HepG2 (cell line): ENCODE data around the gene C6orf15. TPM values are rescaled to one million over a fixed set of nuclear protein-coding genes. Genes with fewer than 3 reads are reported as not detected.

Experiments used
- ATAC-seq: fragments of 200-7000 bp; cut with Tn5 transposase; 3 replicates; pipeline ENCODE4 v1.9.1; 2020; ENCODE audit warnings: mild to moderate bottlenecking, moderate library complexity
- BruUV-seq: library from RNA; stranded (reverse); fragments of 400-500 nt; replicated peaks from 2 replicates; lab custom pipeline; 2021; lab: Mats Ljungman, UMichigan
- CTCF ChIA-PET: fragments of 300-600 bp; formaldehyde crosslinking; extraction: SDS; loops from one replicate; lab custom pipeline; 2021; ENCODE audit warnings: low total read pairs, inconsistent platforms, low intra/inter-chr PET ratio; lab: Yijun Ruan, JAX
- POLR2A ChIA-PET: fragments of 350-600 bp; sonication (Branson Sonifier 250); formaldehyde crosslinking; loops from one replicate; lab custom pipeline; 2020; ENCODE audit warnings: antibody characterized with exemption, inconsistent platforms; lab: Yijun Ruan, JAX
- DNase-seq: peaks from one replicate; pipeline ENCODE4 v3.0.0-alpha.2; 2015; ENCODE audit warnings: low spot score
- FAIRE-seq: peaks from 3 replicates; lab custom pipeline; 2011; peaks lifted over from hg19 to GRCh38; lab: Jason Lieb, UNC
- H2AFZ ChIP-seq: one replicate; pipeline ENCODE4 v1.6.1; 2011; ENCODE audit warnings: low read length, inconsistent platforms
- H3K27ac ChIP-seq: fragments of 300-600 bp; 3 replicates; pipeline ENCODE4 v1.8.0; 2011; ENCODE audit warnings: mixed run types, mild to moderate bottlenecking, mixed read lengths, low read length, inconsistent platforms; ENCODE audit not compliant: insufficient read depth; ENCODE audit errors: extremely low read length
- H3K27me3 ChIP-seq, 2 experiments: fragments of 200-600 bp in 1 of 2; 2 replicates in 1 of 2; 3 replicates in 1 of 2; pipeline versions ENCODE4 v1.6.0 to v1.8.0; 2011; ENCODE audit warnings: low read length in 2 of 2, mild to moderate bottlenecking in 2 of 2, moderate library complexity in 2 of 2, inconsistent platforms in 1 of 2; ENCODE audit not compliant: insufficient read depth in 2 of 2, control insufficient read depth in 1 of 2
- H3K36me3 ChIP-seq, 2 experiments: fragments of 200-600 bp in 1 of 2; replicated peaks in 1 of 2; 2 replicates in 1 of 2; 3 replicates in 1 of 2; pipeline versions ENCODE4 v1.5.1 to v1.8.0; 2011; ENCODE audit warnings: low read length in 2 of 2, inconsistent platforms in 1 of 2; ENCODE audit not compliant: insufficient read depth in 2 of 2, control insufficient read depth in 1 of 2
- H3K4me1 ChIP-seq: 2 replicates; pipeline ENCODE4 v1.5.1; 2012; ENCODE audit warnings: low read length, inconsistent platforms; ENCODE audit not compliant: insufficient read depth
- H3K4me2 ChIP-seq: 2 replicates; pipeline ENCODE4 v1.6.0; 2011; ENCODE audit warnings: low read depth, low read length, inconsistent platforms
- H3K4me3 ChIP-seq, 3 experiments: fragments of 200-600 bp in 1 of 3; sonication (generic), shearing (Covaris generic) in 1 of 3; replicated peaks in 1 of 3; 2 replicates each; pipeline ENCODE4 v1.5.1; 2011 to 2016; ENCODE audit warnings: low read length in 3 of 3, inconsistent platforms in 2 of 3, low read depth in 2 of 3, mild to moderate bottlenecking in 2 of 3, control low read depth in 1 of 3, mixed read lengths in 1 of 3; ENCODE audit not compliant: insufficient read depth in 1 of 3
- H3K79me2 ChIP-seq: one replicate; pipeline ENCODE4 v1.6.1; 2011; ENCODE audit warnings: low read length, inconsistent platforms; ENCODE audit not compliant: insufficient read depth
- H3K9ac ChIP-seq: 2 replicates; pipeline ENCODE4 v1.6.0; 2011; ENCODE audit warnings: mild to moderate bottlenecking, low read depth, low read length, inconsistent platforms; ENCODE audit not compliant: insufficient read depth
- H3K9me3 ChIP-seq: 2 replicates; pipeline ENCODE4 v1.5.1; 2012; ENCODE audit warnings: mild to moderate bottlenecking, low read length
- H4K20me1 ChIP-seq: 2 replicates; pipeline ENCODE4 v1.6.0; 2011; ENCODE audit warnings: inconsistent platforms, mild to moderate bottlenecking, low read length, moderate library complexity; ENCODE audit not compliant: insufficient read depth
- ARID2 ChIP-seq: sonication (generic); formaldehyde crosslinking; IDR thresholded peaks from 2 replicates; pipeline ENCODE4 v1.8.1; 2022; ENCODE audit warnings: mild to moderate bottlenecking, missing genetic modification reagents, borderline replicate concordance
- ETV6 ChIP-seq: sonication (generic); formaldehyde crosslinking; conservative IDR thresholded peaks from 2 replicates; pipeline ENCODE4 v1.4.0; 2020; ENCODE audit warnings: missing genetic modification reagents
- GMEB2 ChIP-seq: IDR thresholded peaks from 2 replicates; pipeline ENCODE4 v1.6.1; 2016; ENCODE audit warnings: missing biosample characterization, missing genetic modification reagents, low read depth
- HOXA3 ChIP-seq: sonication (generic); formaldehyde crosslinking; IDR thresholded peaks from 2 replicates; pipeline ENCODE4 v1.5.0; 2020; ENCODE audit warnings: missing genetic modification reagents
- ISX ChIP-seq: sonication (generic); formaldehyde crosslinking; conservative IDR thresholded peaks from 2 replicates; pipeline ENCODE4 v1.5.0; 2020; ENCODE audit warnings: missing genetic modification reagents
- KMT2B ChIP-seq: IDR thresholded peaks from 2 replicates; pipeline ENCODE4 v1.6.1; 2016; ENCODE audit warnings: missing genetic modification reagents, missing compliant biosample characterization
- MEIS1 ChIP-seq: sonication (generic); formaldehyde crosslinking; IDR thresholded peaks from 2 replicates; pipeline ENCODE4 v1.9.0; 2021; ENCODE audit warnings: mild to moderate bottlenecking, missing genetic modification reagents, moderate library complexity, borderline replicate concordance
- NKX3-1 ChIP-seq: sonication (generic); formaldehyde crosslinking; IDR thresholded peaks from 2 replicates; pipeline ENCODE4 v1.5.0; 2020; ENCODE audit warnings: missing genetic modification reagents
- SAFB2 ChIP-seq: sonication (generic); formaldehyde crosslinking; IDR thresholded peaks from 2 replicates; pipeline ENCODE4 v1.5.1; 2020; ENCODE audit warnings: missing genetic modification reagents, low read depth, mild to moderate bottlenecking, borderline replicate concordance
- SAP130 ChIP-seq: IDR thresholded peaks from 2 replicates; pipeline ENCODE4 v1.6.1; 2016; ENCODE audit warnings: low read depth
- SKI ChIP-seq: fragments of 450-650 bp; IDR thresholded peaks from one replicate; pipeline ENCODE4 v1.6.1; 2018; ENCODE audit warnings: mild to moderate bottlenecking; ENCODE audit not compliant: partially characterized antibody
- THAP11 ChIP-seq: IDR thresholded peaks from 2 replicates; pipeline ENCODE4 v1.6.1; 2016; ENCODE audit warnings: missing biosample characterization, missing genetic modification reagents
- ZBTB20 ChIP-seq: sonication (generic); formaldehyde crosslinking; IDR thresholded peaks from 2 replicates; pipeline ENCODE4 v1.8.1; 2023; ENCODE audit warnings: missing genetic modification reagents, low read depth, mild to moderate bottlenecking, borderline replicate concordance
- ZC3H4 ChIP-seq: sonication (generic); formaldehyde crosslinking; IDR thresholded peaks from 2 replicates; pipeline ENCODE4 v1.4.0; 2020; ENCODE audit warnings: missing genetic modification reagents, borderline replicate concordance
- ZNF207 ChIP-seq: fragments of 450-650 bp; IDR thresholded peaks from 2 replicates; pipeline ENCODE4 v1.6.1; 2016; ENCODE audit warnings: antibody characterized with exemption, borderline replicate concordance
- ZNF292 ChIP-seq: sonication (generic); formaldehyde crosslinking; IDR thresholded peaks from 2 replicates; pipeline ENCODE4 v1.8.1; 2022; ENCODE audit warnings: mild to moderate bottlenecking, low read depth, missing genetic modification reagents, borderline replicate concordance
- WGBS: methylation state at CpG from one replicate; pipeline ENCODE4 v1.1.6; 2017; ENCODE audit warnings: low lambda C conversion rate; 5-methylcytosine and 5-hydroxymethylcytosine counted together
- in situ Hi-C: cut with HindIII; loops from 2 replicates; pipeline ENCODE4 v1.10.0; 2017; ENCODE audit warnings: low pct_unique_long_range_greater_than_20kb; ENCODE audit not compliant: extremely low pct_ligation_motif_present
- intact Hi-C: fragments of 100-400 bp; cut with micrococcal nuclease; formaldehyde crosslinking; loops from one replicate; pipeline ENCODE4 v1.10.0; 2022; ENCODE audit not compliant: unreplicated experiment
- polyA plus RNA-seq, 8 experiments: library from polyadenylated mRNA; depleted of rRNA in 3 of 8; stranded (reverse) in 7 of 8; unstranded in 1 of 8; fragments of >200 nt; fragmentation: Illumina TruSeq in 4 of 8; extraction: Trizol in 4 of 8; gene quantifications; 2 replicates each; pipeline versions ENCODE4 v1.2.1 to v1.2.3, GENCODE V29; 2011 to 2016; ENCODE audit warnings: low read depth in 4 of 8, missing spikeins in 1 of 8, mixed read lengths in 1 of 8; ENCODE audit not compliant: insufficient read depth in 1 of 8
- total RNA-seq, 5 experiments: library from RNA; depleted of rRNA; stranded (reverse); fragments of >200 nt; fragmentation: Illumina TruSeq; extraction: Trizol; gene quantifications; 2 replicates each; pipeline ENCODE4 v1.2.3, GENCODE V29; 2016; ENCODE audit warnings: low read depth in 1 of 5
- TF ChIP-seq, protein P1 (sequence below): sonication (generic); formaldehyde crosslinking; IDR thresholded peaks from 2 replicates; pipeline ENCODE4 v1.5.0; 2020; ENCODE audit warnings: mild to moderate bottlenecking, missing genetic modification reagents
- TF ChIP-seq, protein P2 (sequence below): sonication (generic); formaldehyde crosslinking; IDR thresholded peaks from 2 replicates; pipeline ENCODE4 v1.9.0; 2021; ENCODE audit warnings: missing genetic modification reagents, borderline replicate concordance

The C6orf15 gene
- total and polyA plus RNA-seq, 2 of the 13 experiments (the other 11 are each of a cell fraction or from before 2014, with no cell fraction given): not detected

GRCh38 chr6:31083742-31084354 is 28.5 kb downstream of the C6orf15 start (continued):
- no peak for TF ChIP-seq GMEB2 (CRISPR knock-in tag)

DNA sequence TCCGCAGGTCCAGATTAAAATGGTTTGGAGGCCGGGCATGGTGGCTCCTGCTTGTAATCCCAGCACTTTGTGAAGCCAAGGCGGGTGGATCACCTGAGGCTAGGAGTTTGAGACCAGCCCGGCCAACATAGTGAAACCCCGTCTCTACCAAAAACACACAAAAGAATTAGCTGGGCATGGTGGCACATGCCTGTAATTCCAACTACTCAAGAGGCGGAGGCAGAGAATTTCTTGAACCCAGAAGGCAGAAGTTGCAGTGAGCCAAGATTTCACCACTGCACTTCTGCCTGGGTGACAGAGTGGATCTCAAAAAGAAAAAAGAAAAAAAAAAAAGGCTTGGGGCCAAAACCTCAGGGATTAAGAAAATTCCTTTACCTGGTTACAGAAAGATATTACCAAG is 30.5 kb downstream of the C6orf15 start:
- ChIA-PET CTCF (no interaction called here), POLR2A (no interaction called here)
- DNase-seq: no peak
- Histone ChIP-seq H2AFZ (no peak overlapping the region), H3K9me3 (no peaks in the 10 kb centered on the region), H3K36me3 (no peaks in the 10 kb centered on the region), H3K27ac (no peak overlapping the region), H3K79me2 (no peaks in the 10 kb centered on the region), H3K4me2 (no peak overlapping the region), H3K9ac (no peak overlapping the region), H3K4me1 (peaks cover 9% of the 10 kb centered on the region), H3K4me3 (no peak overlapping the region), H4K20me1 (no peaks in the 10 kb centered on the region), H3K27me3 (peaks cover 1 to 20% of the 10 kb centered on the region in 2 experiments; a peak in 4 of 5 replicates)
- no peak for ATAC-seq
- no TSS peak for BruUV-seq
- 44% methylated on average over 6 of the region's 6 CpGs for WGBS
- in situ Hi-C loops (loop anchor here (25.0 kb wide), 2 partner anchors 395 to 620 kb away; partner anchors contain the start of genes NRM and PPP1R18), intact Hi-C loops (no loop called here)
- FAIRE-seq: no peak
- TF ChIP-seq ZNF292 (CRISPR knock-in tag) (no peak), KMT2B (CRISPR knock-in tag) (no peak), SAP130 (CRISPR knock-in tag) (no peak), MEIS1 (no peak), ZBTB20 (CRISPR knock-in tag) (no peak), ZNF207 (no peak), NKX3-1 (no peak), ETV6 (CRISPR knock-in tag) (no peak), ARID2 (CRISPR knock-in tag) (no peak), HOXA3 (CRISPR knock-in tag) (no peak), SAFB2 (CRISPR knock-in tag) (no peak), ISX (CRISPR knock-in tag) (no peak), SKI (no peak), THAP11 (CRISPR knock-in tag) (no peak), ZC3H4 (no peak)
- TF ChIP-seq, protein P1, sequence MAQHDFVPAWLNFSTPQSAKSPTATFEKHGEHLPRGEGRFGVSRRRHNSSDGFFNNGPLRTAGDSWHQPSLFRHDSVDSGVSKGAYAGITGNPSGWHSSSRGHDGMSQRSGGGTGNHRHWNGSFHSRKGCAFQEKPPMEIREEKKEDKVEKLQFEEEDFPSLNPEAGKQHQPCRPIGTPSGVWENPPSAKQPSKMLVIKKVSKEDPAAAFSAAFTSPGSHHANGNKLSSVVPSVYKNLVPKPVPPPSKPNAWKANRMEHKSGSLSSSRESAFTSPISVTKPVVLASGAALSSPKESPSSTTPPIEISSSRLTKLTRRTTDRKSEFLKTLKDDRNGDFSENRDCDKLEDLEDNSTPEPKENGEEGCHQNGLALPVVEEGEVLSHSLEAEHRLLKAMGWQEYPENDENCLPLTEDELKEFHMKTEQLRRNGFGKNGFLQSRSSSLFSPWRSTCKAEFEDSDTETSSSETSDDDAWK (CRISPR knock-in tag): no peak
- TF ChIP-seq, protein P2, sequence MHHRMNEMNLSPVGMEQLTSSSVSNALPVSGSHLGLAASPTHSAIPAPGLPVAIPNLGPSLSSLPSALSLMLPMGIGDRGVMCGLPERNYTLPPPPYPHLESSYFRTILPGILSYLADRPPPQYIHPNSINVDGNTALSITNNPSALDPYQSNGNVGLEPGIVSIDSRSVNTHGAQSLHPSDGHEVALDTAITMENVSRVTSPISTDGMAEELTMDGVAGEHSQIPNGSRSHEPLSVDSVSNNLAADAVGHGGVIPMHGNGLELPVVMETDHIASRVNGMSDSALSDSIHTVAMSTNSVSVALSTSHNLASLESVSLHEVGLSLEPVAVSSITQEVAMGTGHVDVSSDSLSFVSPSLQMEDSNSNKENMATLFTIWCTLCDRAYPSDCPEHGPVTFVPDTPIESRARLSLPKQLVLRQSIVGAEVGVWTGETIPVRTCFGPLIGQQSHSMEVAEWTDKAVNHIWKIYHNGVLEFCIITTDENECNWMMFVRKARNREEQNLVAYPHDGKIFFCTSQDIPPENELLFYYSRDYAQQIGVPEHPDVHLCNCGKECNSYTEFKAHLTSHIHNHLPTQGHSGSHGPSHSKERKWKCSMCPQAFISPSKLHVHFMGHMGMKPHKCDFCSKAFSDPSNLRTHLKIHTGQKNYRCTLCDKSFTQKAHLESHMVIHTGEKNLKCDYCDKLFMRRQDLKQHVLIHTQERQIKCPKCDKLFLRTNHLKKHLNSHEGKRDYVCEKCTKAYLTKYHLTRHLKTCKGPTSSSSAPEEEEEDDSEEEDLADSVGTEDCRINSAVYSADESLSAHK (CRISPR knock-in tag): no peak
